Measurements from ENCODE around the gene YBX3. TPM values are rescaled to one million over a fixed set of nuclear protein-coding genes. Genes with fewer than 3 reads are reported as not detected.
"Not testable (repeated sequence)": the region's sequence is repeated elsewhere in the genome, so short reads cannot be mapped to it uniquely, and the experiment has no call there.

YBX3 gene
- 95.2 and 104 TPM in 2 replicates for total RNA-seq (2014; rRNA removed; shearing (Covaris generic))

DNA sequence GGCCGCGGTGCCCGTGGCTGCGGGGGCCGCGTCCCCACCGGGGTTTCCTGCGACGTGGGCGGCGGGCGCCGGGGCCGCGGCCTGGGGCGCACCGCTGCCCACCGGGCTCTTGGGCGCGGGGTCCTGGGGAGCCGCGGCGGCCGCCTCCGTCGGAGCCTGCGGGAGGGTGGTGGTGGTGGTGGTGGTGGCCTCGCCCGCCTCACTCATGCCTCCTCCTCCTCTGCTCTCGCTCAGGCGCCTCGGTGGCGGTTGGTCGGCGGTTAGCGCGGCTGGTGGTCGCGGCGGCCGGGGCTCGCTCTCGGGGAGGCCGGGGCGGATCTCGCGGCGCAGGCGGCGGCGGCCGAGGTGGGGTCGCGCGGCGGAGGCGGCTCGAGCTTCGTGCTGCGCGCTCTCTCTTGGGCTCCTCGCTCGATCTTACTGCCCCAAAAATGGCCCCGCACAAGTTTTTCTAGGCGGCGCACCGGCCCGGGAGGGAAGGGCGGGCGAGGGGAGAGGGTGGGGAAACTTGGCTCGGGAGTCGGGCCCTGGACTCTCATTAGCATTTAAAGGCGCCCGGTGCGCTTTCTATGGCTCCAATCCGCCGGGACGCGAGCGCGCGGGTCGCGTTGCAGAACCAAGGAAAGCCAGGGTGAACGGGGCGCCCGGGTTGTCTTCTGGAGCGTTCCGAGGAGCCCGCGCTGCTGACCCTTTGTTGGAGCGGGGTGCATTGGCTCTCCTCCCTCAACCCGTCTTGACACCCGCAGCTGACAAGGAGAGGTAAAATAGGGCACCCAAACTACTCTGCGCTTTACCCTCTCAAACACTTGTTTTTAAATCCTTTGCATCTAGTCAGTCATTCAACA is at the start of gene YBX3:
YBX3 (minus strand) TSS at position 419 of the 842 bp plus-strand sequence; CDS start at position 207, 212 bp downstream.
- Histone ChIP-seq H3K27me3 (replicated peaks) (no peaks in the 10 kb centered on the region), H3K36me3 (peaks cover 12% of the 10 kb centered on the region), H3K4me3 (peak within 1 kb of the TSS; percentile 94), H3K9me3 (replicated peaks) (no peaks in the 10 kb centered on the region), H3K27ac (peak within 1 kb of the TSS; percentile 86), H3K4me1 (replicated peaks) (peaks cover 35% of the 10 kb centered on the region)
- peak; percentile 71 to 81 for DNase-seq (ENCODE audit: low read depth in 1 of 2, low spot score in 2 of 2)

DNA sequence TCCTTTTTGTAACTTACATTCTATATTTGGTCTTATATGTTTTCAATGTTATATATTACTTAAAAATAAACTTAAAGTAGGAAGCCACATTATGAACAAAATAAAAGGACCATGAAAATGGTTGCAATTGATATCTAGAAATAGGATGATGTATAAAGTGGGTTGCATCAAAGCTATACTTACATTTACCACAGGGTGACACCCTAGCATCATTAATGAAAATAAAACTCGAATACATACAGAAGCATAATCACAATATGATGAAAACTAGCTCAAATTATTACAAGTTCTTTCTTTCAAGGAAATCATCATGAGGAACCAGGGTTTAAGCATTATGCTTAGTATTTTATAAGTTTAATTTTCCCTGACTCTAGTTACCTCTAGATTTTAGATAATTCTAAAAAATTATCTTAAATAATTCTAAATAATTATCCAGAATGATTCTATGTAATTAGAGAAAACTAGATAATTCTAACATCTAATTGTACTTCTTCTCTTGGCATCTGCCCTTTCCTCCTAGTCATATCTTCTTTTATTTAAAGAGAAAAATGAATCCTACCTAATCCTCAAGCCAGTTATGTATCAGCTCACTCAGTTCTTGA is 48.1 kb upstream of the YBX3 start:
- H3K36me3 ChIP-seq, result no peaks in the 10 kb centered on the region
- DNase-seq (ENCODE audit: low read depth in 1 of 2, low spot score in 2 of 2), result no peak
- no peaks in the 10 kb centered on the region for H3K9me3 ChIP-seq (replicated peaks)
- H3K4me1 ChIP-seq (replicated peaks), result no peaks in the 10 kb centered on the region
- no peak overlapping the region for H3K27ac ChIP-seq
- H3K27me3 ChIP-seq (replicated peaks), result peaks cover 36% of the 10 kb centered on the region
- H3K4me3 ChIP-seq, result no peak overlapping the region

DNA sequence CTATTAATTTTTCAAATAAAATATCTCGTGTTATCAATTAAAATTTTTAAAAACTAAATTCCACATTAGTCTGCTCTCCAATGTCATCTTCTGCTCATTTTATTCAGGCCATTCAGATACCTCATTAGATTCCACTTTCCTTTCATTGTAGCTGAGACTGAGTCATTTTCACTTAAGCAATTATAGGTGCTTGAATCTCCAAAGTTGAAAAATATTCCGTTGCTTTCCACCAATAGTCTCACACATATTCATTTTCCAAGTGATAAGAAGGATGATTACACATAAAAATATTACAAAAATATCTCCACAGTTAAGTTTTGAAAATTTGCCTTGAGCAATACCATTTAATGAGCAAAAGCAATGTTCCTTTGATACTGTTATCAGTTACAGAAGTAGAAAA is 36.5 kb upstream of the YBX3 start:
- H3K4me3 ChIP-seq, result no peak overlapping the region
- H3K4me1 ChIP-seq (replicated peaks), result no peaks in the 10 kb centered on the region
- no peak for DNase-seq (ENCODE audit: low read depth in 1 of 2, low spot score in 2 of 2)
- H3K27ac ChIP-seq, result no peak overlapping the region
- H3K36me3 ChIP-seq, result no peaks in the 10 kb centered on the region
- peaks cover 14% of the 10 kb centered on the region; the same call in 1 of the 2 replicates for H3K27me3 ChIP-seq (replicated peaks)
- peaks cover 5% of the 10 kb centered on the region; the same call in 1 of the 2 replicates for H3K9me3 ChIP-seq (replicated peaks)

DNA sequence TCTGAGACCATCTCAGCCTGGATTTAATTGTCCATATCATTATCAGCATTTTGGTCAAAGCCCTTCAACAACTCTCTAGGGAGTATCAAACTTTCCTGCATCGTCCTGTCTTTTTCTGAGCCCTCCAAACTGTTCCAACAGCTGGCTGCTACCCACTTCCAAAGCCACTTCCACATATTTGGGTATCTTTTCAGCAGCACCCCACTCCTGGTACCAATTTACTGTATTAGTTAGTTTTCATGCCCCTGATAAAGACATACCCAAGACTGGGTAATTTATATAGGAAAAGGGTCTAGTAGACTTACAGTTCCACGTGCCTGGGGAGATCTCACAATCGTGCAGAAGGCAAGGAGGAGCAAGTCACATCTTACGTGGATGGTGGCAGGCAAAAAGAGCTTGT is 33.1 kb upstream of the YBX3 start:
- Histone ChIP-seq H3K4me1 (replicated peaks) (peaks cover 12% of the 10 kb centered on the region), H3K27ac (no peak overlapping the region), H3K4me3 (no peak overlapping the region), H3K27me3 (replicated peaks) (peaks cover 10% of the 10 kb centered on the region; the same call in 1 of the 2 replicates), H3K9me3 (replicated peaks) (peaks cover 5% of the 10 kb centered on the region; the same call in 1 of the 2 replicates), H3K36me3 (no peaks in the 10 kb centered on the region)
- DNase-seq (ENCODE audit: low read depth in 1 of 2, low spot score in 2 of 2), result no peak

DNA sequence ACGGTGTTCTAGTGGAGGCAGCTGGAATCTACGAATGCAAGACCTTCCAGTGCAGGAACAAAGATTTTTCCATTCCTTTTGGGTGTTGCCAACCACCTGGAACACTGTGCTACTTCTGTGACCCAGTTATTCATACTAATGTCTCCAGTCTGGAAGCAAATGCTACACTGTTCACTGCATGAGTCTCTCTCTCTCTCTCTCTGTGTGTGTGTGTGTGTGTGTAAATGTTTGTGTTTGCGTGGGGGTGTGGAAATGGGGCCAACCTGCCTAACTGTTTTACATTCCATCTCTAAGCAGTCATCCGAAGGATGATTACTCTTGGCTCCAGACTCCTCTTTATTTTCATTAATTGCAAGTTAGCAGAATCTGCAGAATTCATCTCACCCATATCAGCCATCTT is 29.9 kb upstream of the YBX3 start:
- Histone ChIP-seq H3K4me1 (replicated peaks) (peaks cover 15% of the 10 kb centered on the region), H3K9me3 (replicated peaks) (peaks cover 5% of the 10 kb centered on the region; the same call in 1 of the 2 replicates), H3K27me3 (replicated peaks) (0 out of 2 replicates have a peak, but pooled peaks cover 4% of the 10 kb centered on the region), H3K36me3 (no peaks in the 10 kb centered on the region), H3K4me3 (no peak overlapping the region), H3K27ac (no peak overlapping the region)
- peak; percentile 50 to 58 for DNase-seq (ENCODE audit: low read depth in 1 of 2, low spot score in 2 of 2)

DNA sequence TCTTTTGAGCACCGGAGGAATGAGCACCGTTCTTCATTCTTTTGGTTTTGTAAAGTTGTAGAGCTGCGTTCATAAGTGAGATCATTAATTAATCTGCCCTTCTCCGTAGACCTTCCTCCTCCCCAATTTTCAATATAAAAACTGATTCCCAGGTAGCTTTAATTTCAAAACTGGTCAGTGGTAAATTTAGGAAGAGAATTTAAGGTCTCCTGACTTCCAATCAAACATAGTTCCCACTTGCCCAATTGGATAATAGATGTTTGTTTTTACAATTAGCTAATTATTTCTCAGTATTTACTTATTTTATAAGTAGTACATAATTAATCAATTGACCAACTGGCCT is 27.2 kb upstream of the YBX3 start:
- H3K27ac ChIP-seq, result no peak overlapping the region
- DNase-seq (ENCODE audit: low read depth in 1 of 2, low spot score in 2 of 2), result no peak
- no peak overlapping the region; the same call in 1 of the 2 replicates for H3K4me3 ChIP-seq

DNA sequence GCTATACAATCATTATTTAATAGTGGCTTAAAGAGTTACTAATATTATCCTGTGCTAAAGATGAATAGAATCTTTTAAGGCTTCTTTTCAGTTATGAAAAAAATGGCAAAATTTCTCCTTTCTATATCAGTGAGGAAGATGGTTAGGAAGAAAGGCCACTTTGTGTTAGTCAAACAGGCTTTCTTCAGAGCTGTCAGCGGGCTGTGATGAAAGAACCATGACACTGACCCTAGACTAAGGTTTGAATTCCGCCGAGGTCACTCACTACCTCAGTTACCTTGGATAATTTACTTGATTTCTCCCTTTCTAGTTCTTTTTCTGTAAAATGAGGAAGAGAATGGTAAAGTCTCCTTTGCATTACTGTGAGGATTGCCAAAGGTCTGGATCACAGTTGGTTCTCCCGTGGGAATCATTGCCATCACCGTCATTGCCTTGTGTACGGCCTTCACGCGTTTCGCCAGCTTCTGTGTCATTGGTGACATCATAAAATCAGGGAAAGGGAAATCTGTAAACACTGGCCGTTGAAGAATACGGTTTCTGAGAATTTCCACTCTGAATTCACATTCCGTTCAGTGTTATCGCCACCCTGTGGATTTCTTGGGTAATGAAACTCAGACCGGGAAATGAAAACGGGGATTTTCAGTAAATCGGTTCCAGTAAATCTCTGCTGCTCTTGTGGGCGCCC is 26.7 kb upstream of the YBX3 start:
- no peaks in the 10 kb centered on the region for H3K36me3 ChIP-seq
- peak; percentile 75 to 88 for DNase-seq (ENCODE audit: low read depth in 1 of 2, low spot score in 2 of 2)
- H3K27ac ChIP-seq, result peak overlapping the region; percentile 54
- H3K27me3 ChIP-seq (replicated peaks), result no peaks in the 10 kb centered on the region
- H3K4me1 ChIP-seq (replicated peaks), result peaks cover 15% of the 10 kb centered on the region
- no peaks in the 10 kb centered on the region for H3K9me3 ChIP-seq (replicated peaks)
- H3K4me3 ChIP-seq, result peak overlapping the region; percentile 14

More for the DNA sequence above, 27.2 kb upstream of the YBX3 start:
- Histone ChIP-seq H3K9me3 (replicated peaks) (no peaks in the 10 kb centered on the region), H3K27me3 (replicated peaks) (no peaks in the 10 kb centered on the region), H3K36me3 (no peaks in the 10 kb centered on the region), H3K4me1 (replicated peaks) (peaks cover 15% of the 10 kb centered on the region)

DNA sequence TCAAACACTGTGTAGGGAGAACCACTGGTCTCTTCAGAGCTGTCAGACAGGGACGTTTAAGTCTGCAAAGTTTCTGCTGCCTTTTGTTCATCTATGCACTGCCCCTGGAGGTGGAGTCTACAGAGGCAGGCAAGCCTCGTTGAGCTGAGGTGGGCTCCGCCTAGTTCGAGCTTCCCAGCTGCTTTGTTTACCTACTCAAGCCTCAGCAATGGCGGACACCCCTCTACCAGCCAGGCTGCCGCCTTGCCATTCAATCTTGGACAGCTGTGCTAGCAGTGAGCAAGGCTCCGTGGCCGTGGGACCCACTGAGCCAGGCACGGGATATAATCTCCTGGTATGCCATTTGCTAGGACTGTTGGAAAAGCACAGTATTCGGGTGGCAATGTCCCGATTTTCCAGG is 24.6 kb upstream of the YBX3 start:
- H3K27me3 ChIP-seq (replicated peaks), result no peaks in the 10 kb centered on the region
- no peak for DNase-seq (ENCODE audit: low read depth in 1 of 2, low spot score in 2 of 2)
- no peak overlapping the region for H3K27ac ChIP-seq
- no peaks in the 10 kb centered on the region for H3K36me3 ChIP-seq
- H3K4me1 ChIP-seq (replicated peaks), result peaks cover 5% of the 10 kb centered on the region
- no peaks in the 10 kb centered on the region for H3K9me3 ChIP-seq (replicated peaks)
- H3K4me3 ChIP-seq, result no peak overlapping the region

DNA sequence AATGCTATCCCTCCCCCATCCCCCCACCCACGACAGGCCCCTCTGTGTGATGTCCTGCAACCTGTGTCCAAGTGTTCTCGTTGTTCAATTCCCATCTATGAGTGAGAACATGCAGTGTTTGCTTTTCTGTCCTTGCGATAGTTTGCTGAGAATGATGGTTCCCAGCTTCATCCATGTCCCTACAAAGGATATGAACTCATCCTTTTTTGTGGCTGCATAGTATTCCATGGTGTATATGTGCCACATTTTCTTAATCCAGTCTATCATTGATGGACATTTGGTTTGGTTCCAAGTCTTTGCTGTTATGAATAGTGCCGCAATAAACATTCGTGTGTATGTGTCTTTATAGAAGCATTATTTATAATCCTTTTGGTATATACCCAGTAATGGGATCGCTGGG is 20.3 kb upstream of the YBX3 start:
- H3K36me3 ChIP-seq; H3K27me3 ChIP-seq (replicated peaks); H3K9me3 ChIP-seq (replicated peaks); DNase-seq (ENCODE audit: low read depth in 1 of 2, low spot score in 2 of 2); H3K4me3 ChIP-seq; H3K27ac ChIP-seq: not testable (repeated sequence)
- H3K4me1 ChIP-seq (replicated peaks), result peaks cover 17% of the 10 kb centered on the region

DNA sequence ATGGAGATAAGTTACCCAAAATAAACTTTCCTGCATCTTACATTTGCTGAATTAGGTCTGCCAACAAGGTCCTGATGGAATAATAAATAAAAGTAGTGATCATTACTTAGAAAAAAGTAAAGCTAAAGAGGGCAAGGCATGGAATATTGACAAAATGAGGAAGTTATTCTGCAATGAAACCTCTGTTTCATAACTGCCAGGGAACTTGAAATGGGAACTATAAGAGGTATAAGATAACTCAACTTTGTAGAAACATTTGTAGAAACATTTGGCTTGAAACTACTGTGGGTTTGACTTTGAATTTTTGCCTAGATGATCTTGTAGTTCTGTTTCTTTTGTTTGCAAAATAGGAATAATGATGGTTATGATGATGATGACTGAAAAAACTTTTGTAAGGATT is 18.7 kb upstream of the YBX3 start:
- H3K27me3 ChIP-seq (replicated peaks), result no peaks in the 10 kb centered on the region
- H3K27ac ChIP-seq, result no peak overlapping the region

DNA sequence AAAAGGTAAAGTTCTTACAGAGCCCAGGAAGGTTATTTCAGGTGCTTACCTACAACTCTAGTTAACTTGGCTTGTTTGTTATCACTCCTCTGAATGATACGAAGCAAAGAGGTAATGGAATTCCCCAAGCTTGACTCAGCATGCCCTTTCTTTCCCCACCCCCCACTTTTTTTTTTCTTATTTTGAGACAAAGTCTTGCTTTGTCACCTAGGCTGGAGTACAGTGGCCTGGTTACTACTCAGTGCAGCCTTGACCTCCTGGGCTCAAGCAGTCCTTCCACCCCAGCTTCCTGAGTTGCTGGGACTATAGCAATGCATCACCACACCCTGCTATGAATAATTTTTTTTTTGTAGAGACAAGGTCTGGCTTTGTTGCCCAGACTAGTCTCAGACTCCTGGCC is 17.1 kb upstream of the YBX3 start:
- peaks cover 17% of the 10 kb centered on the region for H3K4me1 ChIP-seq (replicated peaks)

More for the DNA sequence above, 18.7 kb upstream of the YBX3 start:
- Histone ChIP-seq H3K4me1 (replicated peaks) (peaks cover 17% of the 10 kb centered on the region), H3K36me3 (no peaks in the 10 kb centered on the region), H3K9me3 (replicated peaks) (no peaks in the 10 kb centered on the region), H3K4me3 (no peak overlapping the region)
- no peak for DNase-seq (ENCODE audit: low read depth in 1 of 2, low spot score in 2 of 2)

DNA sequence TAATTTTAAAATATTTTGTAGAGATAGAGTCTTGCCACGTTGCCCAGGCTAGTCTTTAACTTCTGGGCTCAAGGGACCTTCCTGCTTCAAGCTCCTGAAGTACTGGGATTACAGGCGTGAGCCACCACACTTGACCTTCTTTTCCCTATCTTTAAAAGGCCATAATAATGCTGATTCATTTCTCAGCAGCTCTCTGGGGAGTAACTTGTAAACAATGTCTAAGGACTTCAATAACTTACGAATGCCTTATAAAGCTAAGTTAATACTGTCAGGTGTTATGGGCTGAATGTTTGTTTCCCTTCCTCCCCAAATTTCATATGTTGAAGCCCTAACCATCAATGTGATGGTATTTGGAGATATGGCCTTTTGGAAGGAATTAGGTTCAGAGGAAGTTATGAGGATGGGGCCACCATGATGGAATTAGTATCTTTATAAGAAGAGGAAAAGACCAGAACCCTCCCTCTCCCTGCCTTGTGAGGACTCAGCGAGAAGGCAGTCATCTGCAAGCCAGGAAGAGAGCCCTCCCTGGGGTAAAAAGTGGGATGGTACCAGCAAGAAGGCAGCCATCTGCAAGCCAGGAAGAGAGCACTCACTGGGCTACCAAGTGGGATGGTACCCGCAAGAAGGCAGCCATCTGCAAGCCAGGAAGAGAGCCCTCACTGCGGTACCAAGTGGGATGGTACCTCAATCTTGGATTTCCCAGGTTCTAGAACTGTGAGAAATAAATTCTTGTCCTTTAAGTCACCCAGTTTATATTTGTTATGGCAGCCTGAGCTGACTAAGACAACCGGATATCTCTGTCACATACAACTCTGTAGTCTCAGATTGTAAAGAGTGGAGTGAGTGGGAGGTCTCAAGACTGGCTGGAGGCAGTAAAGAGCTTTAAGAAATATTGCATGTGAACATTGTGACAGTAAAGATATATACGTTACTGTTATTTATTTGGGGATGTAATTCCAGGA is 16.3 kb upstream of the YBX3 start:
- Histone ChIP-seq H3K36me3 (no peaks in the 10 kb centered on the region), H3K4me3 (no peak overlapping the region), H3K9me3 (replicated peaks) (no peaks in the 10 kb centered on the region), H3K4me1 (replicated peaks) (peaks cover 17% of the 10 kb centered on the region), H3K27ac (0 out of 2 replicates have a peak overlapping the region, but pooled peaks have one; percentile 27), H3K27me3 (replicated peaks) (no peaks in the 10 kb centered on the region; the same call in 1 of the 2 replicates)
- DNase-seq (ENCODE audit: low read depth in 1 of 2, low spot score in 2 of 2), result peak in 1 of 2 experiments; percentile 8

More for the DNA sequence above, 17.1 kb upstream of the YBX3 start:
- Histone ChIP-seq H3K9me3 (replicated peaks) (no peaks in the 10 kb centered on the region), H3K36me3 (no peaks in the 10 kb centered on the region), H3K27me3 (replicated peaks) (no peaks in the 10 kb centered on the region; the same call in 1 of the 2 replicates), H3K27ac (0 out of 2 replicates have a peak overlapping the region, but pooled peaks have one; percentile 27), H3K4me3 (no peak overlapping the region)
- DNase-seq (ENCODE audit: low read depth in 1 of 2, low spot score in 2 of 2), result peak in 1 of 2 experiments; percentile 18

DNA sequence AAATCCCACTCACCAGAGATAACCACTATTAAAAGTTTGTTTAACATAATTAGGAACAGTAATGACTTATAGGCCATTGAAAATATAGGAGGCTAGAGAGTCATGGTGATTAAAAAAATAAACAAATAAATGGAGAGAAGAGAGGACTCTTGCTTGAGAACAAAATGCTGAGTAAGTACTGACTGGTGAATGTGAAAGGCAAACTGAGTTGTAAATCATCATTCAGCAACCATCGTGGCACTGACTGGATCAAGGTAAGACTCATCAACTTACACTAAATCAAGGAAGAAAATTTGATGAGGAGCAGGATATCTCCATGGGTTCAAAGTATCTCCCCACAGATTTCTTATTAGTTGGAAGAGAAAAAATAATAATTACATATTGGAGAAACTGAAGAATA is 14.1 kb upstream of the YBX3 start:
- no peak for DNase-seq (ENCODE audit: low read depth in 1 of 2, low spot score in 2 of 2)
- Histone ChIP-seq H3K27ac (no peak overlapping the region), H3K4me3 (no peak overlapping the region), H3K9me3 (replicated peaks) (no peaks in the 10 kb centered on the region), H3K4me1 (replicated peaks) (peaks cover 17% of the 10 kb centered on the region), H3K36me3 (no peaks in the 10 kb centered on the region), H3K27me3 (replicated peaks) (peaks cover 4% of the 10 kb centered on the region; the same call in 1 of the 2 replicates)

All from SJSA1 (cell line).